ENCODE measurements around the gene BRSK1.
A peak's percentile ranks its signal among the peaks of the same experiment; 100 is the strongest.

Gene BRSK1

GRCh38 chr19:55339889-55340783 lies 56.3 kb downstream of the BRSK1 start:
- no CpG with 5 or more reads among the region's 44 CpGs for WGBS, 2 donors (ENCODE audit: extremely low coverage in 2 of 2, insufficient read length in 2 of 2, insufficient replicate concordance in 1 of 2)
- H3K18ac ChIP-seq (ENCODE audit: low read length): peak overlapping the region; percentile 99

GRCh38 chr19:55340784-55341147 lies 57.0 kb downstream of the BRSK1 start:
- Histone ChIP-seq H3K4ac (ENCODE audit: low read length) (peak overlapping the region; percentile 92), H3K79me1 (ENCODE audit: low read depth, low read length) (peaks cover 17% of the 10 kb centered on the region), H3K23ac (ENCODE audit: low read depth, low read length, poor library complexity) (peak overlapping the region; percentile 96), H3K4me3 (ENCODE audit: low read length in 2 of 2) (peak overlapping the region; percentile 96 to 99), H3K9me3 (replicated peaks in 1 of 2; ENCODE audit: control insufficient read depth in 2 of 2, insufficient read depth in 1 of 2, low read depth in 1 of 2, low read length in 2 of 2) (no peaks in the 10 kb centered on the region), H4K91ac (ENCODE audit: low read depth, low read length, poor library complexity) (no peak overlapping the region), H3K14ac (ENCODE audit: low read length) (peak overlapping the region; percentile 97), H2BK120ac (ENCODE audit: low read depth, low read length) (peak overlapping the region; percentile 92), H3K27ac (replicated peaks; ENCODE audit: low read length) (peak overlapping the region; percentile 88), H3K36me3 (replicated peaks in 1 of 2; ENCODE audit: control insufficient read depth in 2 of 2, insufficient read depth in 2 of 2, low read length in 2 of 2) (peaks cover 23 to 41% of the 10 kb centered on the region in 2 donors), H3K27me3 (ENCODE audit: control insufficient read depth in 3 of 3, insufficient read depth in 3 of 3, low read depth in 1 of 3, low read length in 3 of 3) (no peaks in the 10 kb centered on the region), H2BK5ac (ENCODE audit: low read length) (peak overlapping the region; percentile 100), H3K9ac (ENCODE audit: low read depth, low read length, poor library complexity) (peak overlapping the region; percentile 99), H3K18ac (ENCODE audit: low read length) (peak overlapping the region; percentile 99), H3K4me1 (ENCODE audit: control insufficient read depth in 2 of 2, insufficient read depth in 1 of 2, low read depth in 1 of 2, low read length in 2 of 2) (peaks cover 12 to 20% of the 10 kb centered on the region in 2 donors), H2BK12ac (ENCODE audit: low read length) (no peak overlapping the region), H2BK15ac (ENCODE audit: low read length) (peak overlapping the region; percentile 79), H4K8ac (ENCODE audit: low read depth, low read length) (no peak overlapping the region), H2AFZ (ENCODE audit: low read length) (peak overlapping the region; percentile 53), H2AK5ac (ENCODE audit: low read depth, low read length) (peak overlapping the region; percentile 71), H3K4me2 (ENCODE audit: insufficient read depth, low read length, poor library complexity, severe bottlenecking) (peak overlapping the region; percentile 85)
- no CpG with 5 or more reads among the region's 24 CpGs for WGBS, 2 donors (ENCODE audit: extremely low coverage in 2 of 2, insufficient read length in 2 of 2, insufficient replicate concordance in 1 of 2)
- DNase-seq (ENCODE audit: low spot score): no peak

More at GRCh38 chr19:55339889-55340783, 56.3 kb downstream of the BRSK1 start:
- Histone ChIP-seq H3K23ac (ENCODE audit: low read depth, low read length, poor library complexity) (peak overlapping the region; percentile 96), H3K9me3 (replicated peaks in 1 of 2; ENCODE audit: control insufficient read depth in 2 of 2, insufficient read depth in 1 of 2, low read depth in 1 of 2, low read length in 2 of 2) (no peaks in the 10 kb centered on the region), H3K4me1 (ENCODE audit: control insufficient read depth in 2 of 2, insufficient read depth in 1 of 2, low read depth in 1 of 2, low read length in 2 of 2) (peaks cover 12 to 17% of the 10 kb centered on the region in 2 donors), H2AK5ac (ENCODE audit: low read depth, low read length) (peak overlapping the region; percentile 71), H4K8ac (ENCODE audit: low read depth, low read length) (no peak overlapping the region), H2AFZ (ENCODE audit: low read length) (peak overlapping the region; percentile 53), H4K91ac (ENCODE audit: low read depth, low read length, poor library complexity) (no peak overlapping the region), H3K36me3 (replicated peaks in 1 of 2; ENCODE audit: control insufficient read depth in 2 of 2, insufficient read depth in 2 of 2, low read length in 2 of 2) (peaks cover 21 to 34% of the 10 kb centered on the region in 2 donors), H3K4me3 (ENCODE audit: low read length in 2 of 2) (peak overlapping the region; percentile 96 to 99), H3K14ac (ENCODE audit: low read length) (peak overlapping the region; percentile 97), H3K9ac (ENCODE audit: low read depth, low read length, poor library complexity) (peak overlapping the region; percentile 99), H3K27ac (replicated peaks; ENCODE audit: low read length) (peak overlapping the region; percentile 88), H2BK5ac (ENCODE audit: low read length) (peak overlapping the region; percentile 100), H3K4ac (ENCODE audit: low read length) (peak overlapping the region; percentile 92), H3K79me1 (ENCODE audit: low read depth, low read length) (peaks cover 17% of the 10 kb centered on the region), H3K4me2 (ENCODE audit: insufficient read depth, low read length, poor library complexity, severe bottlenecking) (peak overlapping the region; percentile 85), H3K27me3 (ENCODE audit: control insufficient read depth in 3 of 3, insufficient read depth in 3 of 3, low read depth in 1 of 3, low read length in 3 of 3) (no peaks in the 10 kb centered on the region), H2BK120ac (ENCODE audit: low read depth, low read length) (peak overlapping the region; percentile 92), H2BK12ac (ENCODE audit: low read length) (no peak overlapping the region), H2BK15ac (ENCODE audit: low read length) (peak overlapping the region; percentile 83)
- no peak for DNase-seq (ENCODE audit: low spot score)

GRCh38 chr19:55341171-55341588 lies 57.4 kb downstream of the BRSK1 start:
- peaks cover 23 to 45% of the 10 kb centered on the region in 2 donors for H3K36me3 ChIP-seq (replicated peaks in 1 of 2; ENCODE audit: control insufficient read depth in 2 of 2, insufficient read depth in 2 of 2, low read length in 2 of 2)
- peaks cover 17% of the 10 kb centered on the region for H3K79me1 ChIP-seq (ENCODE audit: low read depth, low read length)
- peak overlapping the region; percentile 53 for H2AFZ ChIP-seq (ENCODE audit: low read length)
- no peak overlapping the region for H4K91ac ChIP-seq (ENCODE audit: low read depth, low read length, poor library complexity)
- H3K27ac ChIP-seq (replicated peaks; ENCODE audit: low read length): peak overlapping the region; percentile 88
- peak overlapping the region; percentile 92 for H2BK120ac ChIP-seq (ENCODE audit: low read depth, low read length)
- peak overlapping the region; percentile 79 for H2BK15ac ChIP-seq (ENCODE audit: low read length)
- no peaks in the 10 kb centered on the region for H3K27me3 ChIP-seq (ENCODE audit: control insufficient read depth in 3 of 3, insufficient read depth in 3 of 3, low read depth in 1 of 3, low read length in 3 of 3)
- H3K4me3 ChIP-seq (ENCODE audit: low read length in 2 of 2): peak overlapping the region; percentile 96 to 99
- no CpG with 5 or more reads among the region's 15 CpGs for WGBS, 2 donors (ENCODE audit: extremely low coverage in 2 of 2, insufficient read length in 2 of 2, insufficient replicate concordance in 1 of 2)
- peaks cover 12 to 20% of the 10 kb centered on the region in 2 donors for H3K4me1 ChIP-seq (ENCODE audit: control insufficient read depth in 2 of 2, insufficient read depth in 1 of 2, low read depth in 1 of 2, low read length in 2 of 2)
- DNase-seq (ENCODE audit: low spot score): peak; percentile 84
- peak overlapping the region; percentile 85 for H3K4me2 ChIP-seq (ENCODE audit: insufficient read depth, low read length, poor library complexity, severe bottlenecking)
- peak overlapping the region; percentile 71 for H2AK5ac ChIP-seq (ENCODE audit: low read depth, low read length)
- peak overlapping the region; percentile 80 for H3K9ac ChIP-seq (ENCODE audit: low read depth, low read length, poor library complexity)
- no peak overlapping the region for H3K4ac ChIP-seq (ENCODE audit: low read length)
- H4K8ac ChIP-seq (ENCODE audit: low read depth, low read length): no peak overlapping the region
- no peak overlapping the region for H3K18ac ChIP-seq (ENCODE audit: low read length)
- no peaks in the 10 kb centered on the region for H3K9me3 ChIP-seq (replicated peaks in 1 of 2; ENCODE audit: control insufficient read depth in 2 of 2, insufficient read depth in 1 of 2, low read depth in 1 of 2, low read length in 2 of 2)
- H3K14ac ChIP-seq (ENCODE audit: low read length): no peak overlapping the region
- H2BK12ac ChIP-seq (ENCODE audit: low read length): no peak overlapping the region
- no peak overlapping the region for H3K23ac ChIP-seq (ENCODE audit: low read depth, low read length, poor library complexity)
- H2BK5ac ChIP-seq (ENCODE audit: low read length): peak overlapping the region; percentile 100
